CD14-positive monocyte (primary cell): ENCODE measurements around the gene TMEM106A. TPM values are rescaled to one million over a fixed set of nuclear protein-coding genes. Genes with fewer than 3 reads are reported as not detected.
A peak's percentile ranks its signal among the peaks of the same experiment; 100 is the strongest.

Source experiments
- DNase-seq, 3 donors: peaks; one replicate each; pipeline ENCODE4 v3.0.0-alpha.2; 2011 to 2022
- H2AFZ ChIP-seq: 2 replicates; pipeline ENCODE4 v1.6.0; 2012; ENCODE audit warnings: mild to moderate bottlenecking, low read depth, low read length, inconsistent platforms; ENCODE audit not compliant: insufficient read depth, poor library complexity, severe bottlenecking
- H3K27ac ChIP-seq, 2 donors: 1 replicate in 1 of 2; 2 replicates in 1 of 2; pipeline ENCODE4 v1.5.1; 2012 to 2013; ENCODE audit warnings: low read length in 2 of 2, control low read depth in 1 of 2, inconsistent platforms in 1 of 2, low read depth in 1 of 2, mild to moderate bottlenecking in 1 of 2
- H3K27me3 ChIP-seq, 2 donors: one replicate each; pipeline versions ENCODE4 v1.6.0 to v1.6.1; 2011 to 2013; ENCODE audit warnings: low read length in 2 of 2; ENCODE audit not compliant: control insufficient read depth in 2 of 2, insufficient read depth in 2 of 2
- H3K36me3 ChIP-seq, 2 donors: replicated peaks in 1 of 2; 1 replicate in 1 of 2; 2 replicates in 1 of 2; pipeline versions ENCODE4 v1.5.1 to v1.6.1; 2012 to 2013; ENCODE audit warnings: low read length in 2 of 2, control low read depth in 1 of 2, inconsistent platforms in 1 of 2, mild to moderate bottlenecking in 1 of 2; ENCODE audit not compliant: insufficient read depth in 2 of 2, control insufficient read depth in 1 of 2
- H3K4me1 ChIP-seq, 2 donors: 1 replicate in 1 of 2; 2 replicates in 1 of 2; pipeline versions ENCODE4 v1.5.1 to v1.6.1; 2012 to 2013; ENCODE audit warnings: low read length in 2 of 2, control low read depth in 1 of 2, inconsistent platforms in 1 of 2, mild to moderate bottlenecking in 1 of 2, moderate library complexity in 1 of 2; ENCODE audit not compliant: insufficient read depth in 2 of 2, control insufficient read depth in 1 of 2
- H3K4me2 ChIP-seq: replicated peaks from 2 replicates; pipeline ENCODE3; 2012; ENCODE audit warnings: low read length, moderate library complexity, mild to moderate bottlenecking; ENCODE audit not compliant: poor library complexity, severe bottlenecking; ENCODE audit errors: extremely low read depth
- H3K4me3 ChIP-seq, 3 experiments: fragments of 200-600 bp in 1 of 3; sonication (generic) in 1 of 3; replicated peaks in 1 of 3; 1 replicate in 2 of 3; 2 replicates in 1 of 3; pipeline ENCODE4 v1.5.1; 2011 to 2013; ENCODE audit warnings: low read length in 3 of 3, mild to moderate bottlenecking in 3 of 3, control low read depth in 2 of 3, low read depth in 2 of 3, inconsistent platforms in 1 of 3, moderate library complexity in 1 of 3
- H3K79me2 ChIP-seq: 2 replicates; pipeline ENCODE4 v1.6.0; 2012; ENCODE audit warnings: mild to moderate bottlenecking, control low read depth, inconsistent platforms, low read length, moderate library complexity; ENCODE audit not compliant: insufficient read depth
- H3K9ac ChIP-seq: 2 replicates; pipeline ENCODE4 v1.6.0; 2017; ENCODE audit warnings: low read length, mild to moderate bottlenecking; ENCODE audit not compliant: insufficient read depth, poor library complexity, severe bottlenecking
- H3K9me3 ChIP-seq, 2 donors: replicated peaks in 1 of 2; 1 replicate in 1 of 2; 2 replicates in 1 of 2; pipeline versions ENCODE4 v1.5.1 to v1.6.1; 2012 to 2013; ENCODE audit warnings: low read length in 2 of 2, control low read depth in 1 of 2; ENCODE audit not compliant: control insufficient read depth in 1 of 2, insufficient read depth in 1 of 2
- H4K20me1 ChIP-seq: 2 replicates; pipeline ENCODE4 v1.6.0; 2012; ENCODE audit warnings: mild to moderate bottlenecking, low read length, control low read depth, moderate library complexity; ENCODE audit not compliant: insufficient read depth
- H3K27ac Mint-ChIP-seq, 7 donors: one replicate each; pipeline ENCODE4 v1.8.0; 2020; ENCODE audit warnings: mild to moderate bottlenecking in 7 of 7, mixed read lengths in 7 of 7, moderate library complexity in 6 of 7, inconsistent platforms in 2 of 7
- H3K27me3 Mint-ChIP-seq, 3 donors: one replicate each; pipeline ENCODE4 v1.8.0; 2021 to 2022; ENCODE audit warnings: low read depth in 3 of 3, mild to moderate bottlenecking in 3 of 3, mixed read lengths in 3 of 3, moderate library complexity in 3 of 3, inconsistent platforms in 1 of 3
- H3K36me3 Mint-ChIP-seq, 2 donors: one replicate each; pipeline ENCODE4 v1.8.0; 2020; ENCODE audit warnings: mixed read lengths in 2 of 2, inconsistent platforms in 1 of 2, mild to moderate bottlenecking in 1 of 2
- H3K4me1 Mint-ChIP-seq: one replicate; pipeline ENCODE4 v1.8.0; 2020; ENCODE audit warnings: mild to moderate bottlenecking, mixed read lengths
- H3K4me3 Mint-ChIP-seq, 2 donors: one replicate each; pipeline ENCODE4 v1.8.0; 2020; ENCODE audit warnings: mild to moderate bottlenecking in 2 of 2, mixed read lengths in 2 of 2, moderate library complexity in 1 of 2
- H3K9me3 Mint-ChIP-seq, 7 donors: one replicate each; pipeline ENCODE4 v1.8.0; 2020 to 2022; ENCODE audit warnings: mixed read lengths in 7 of 7, mild to moderate bottlenecking in 6 of 7, moderate library complexity in 6 of 7, inconsistent platforms in 2 of 7
- CTCF ChIP-seq: fragments of 200-600 bp; IDR thresholded peaks from one replicate; pipeline ENCODE4 v1.8.0; 2022; ENCODE audit warnings: antibody characterized with exemption, mild to moderate bottlenecking
- WGBS: methylation state at CpG from one replicate; pipeline ENCODE4 v1.1.5; 2013; ENCODE audit warnings: missing lambda C conversion rate; ENCODE audit not compliant: insufficient coverage; 5-methylcytosine and 5-hydroxymethylcytosine counted together
- intact Hi-C, 2 donors: fragments of 100-400 bp; cut with micrococcal nuclease; formaldehyde crosslinking; loops; one replicate each; pipeline versions ENCODE4 v1.15.0 to v1.15.1; 2023
- polyA plus RNA-seq, 3 donors: library from polyadenylated mRNA; depleted of rRNA in 1 of 3; unstranded in 2 of 3; stranded (reverse) in 1 of 3; fragments of 300-500 nt in 2 of 3; fragments of >200 nt in 1 of 3; fragmentation: Illumina TruSeq in 2 of 3; gene quantifications; 1 replicate in 2 of 3; 2 replicates in 1 of 3; pipeline ENCODE4 v1.2.3, GENCODE V29; 2012 to 2021

The TMEM106A gene
- polyA plus RNA-seq, 3 donors, result 6.9 to 26.6 (median 8.0) TPM

- Histone ChIP-seq H3K27ac (peak within 1 kb of the TSS; percentile 85 to 99), H3K36me3 (peaks cover 6 to 9% of the 10 kb centered on the region in 2 donors), H4K20me1 (peaks cover 40% of the 10 kb centered on the region), H3K4me3 (peak within 1 kb of the TSS; percentile 67 to 97 (median 91)), H3K9me3 (no peaks in the 10 kb centered on the region), H3K79me2 (peaks cover 42% of the 10 kb centered on the region), H3K27me3 (no peaks in the 10 kb centered on the region), H3K9ac (peak within 1 kb of the TSS; percentile 91), H3K4me2 (peak within 1 kb of the TSS; percentile 93), H3K4me1 (peaks cover 33 to 40% of the 10 kb centered on the region in 2 donors), H2AFZ (peak within 1 kb of the TSS; percentile 78)
- DNase-seq, result peak; percentile 97 to 99 (median 98)
- TF ChIP-seq CTCF, result no peak
- intact Hi-C loops, result loop anchor here (1.0 to 10.0 kb wide), 5 partner anchors 46 to 339 kb away; partner anchors contain the start of genes BRCA1 (in 2 of the 2), PSME3 (in 1 of the 2), RND2 (in 1 of the 2) and VAT1 (in 1 of the 2)
- Mint-ChIP-seq H3K9me3 (no peaks in the 10 kb centered on the region), H3K27me3 (no peaks in the 10 kb centered on the region), H3K4me3 (no peak within 1 kb of the TSS), H3K27ac (no peak within 1 kb of the TSS), H3K36me3 (peaks cover 9 to 25% of the 10 kb centered on the region in 2 donors), H3K4me1 (peaks cover 18% of the 10 kb centered on the region)
- 0% methylated on average over 23 of the region's 41 CpGs for WGBS
These were observed 40.7 kb upstream of the TMEM106A start, which contains the start of gene NBR1 for GRCh38 chr17:43170766-43171585. Gene NBR1, plus strand, starts transcription at chr17:43171214. Its CDS starts 4,586 bp downstream, at chr17:43175800.

GRCh38 chr17:43171586-43172487, 39.8 kb upstream of the TMEM106A start:
- peaks cover 14 to 18% of the 10 kb centered on the region in 2 donors for H3K36me3 ChIP-seq
- H3K4me1 ChIP-seq, result peaks cover 33 to 40% of the 10 kb centered on the region in 2 donors
- WGBS, result 18% methylated on average over 8 of the region's 12 CpGs
- H3K27ac ChIP-seq, result peak overlapping the region; percentile 85 to 99
- peak overlapping the region; percentile 93 for H3K4me2 ChIP-seq
- peak overlapping the region; percentile 67 to 97 (median 91) for H3K4me3 ChIP-seq
- H3K79me2 ChIP-seq, result peaks cover 51% of the 10 kb centered on the region
- H3K9me3 ChIP-seq, result no peaks in the 10 kb centered on the region
- Mint-ChIP-seq H3K4me3 (no peak overlapping the region), H3K4me1 (peaks cover 21% of the 10 kb centered on the region), H3K9me3 (no peaks in the 10 kb centered on the region), H3K36me3 (peaks cover 14 to 28% of the 10 kb centered on the region in 2 donors), H3K27me3 (no peaks in the 10 kb centered on the region), H3K27ac (no peak overlapping the region)
- DNase-seq, result peak; percentile 68 to 96 (median 94)
- no peaks in the 10 kb centered on the region for H3K27me3 ChIP-seq
- peak overlapping the region; percentile 91 for H3K9ac ChIP-seq
- H2AFZ ChIP-seq, result peak overlapping the region; percentile 78
- peak; percentile 26 for TF ChIP-seq CTCF
- intact Hi-C loops, result loop anchor here (1.0 to 10.0 kb wide), 5 partner anchors 47 to 340 kb away; partner anchors contain the start of genes BRCA1 (in 2 of the 2), PSME3 (in 1 of the 2), RND2 (in 1 of the 2) and VAT1 (in 1 of the 2)
- peaks cover 49% of the 10 kb centered on the region for H4K20me1 ChIP-seq
